HepG2 (cell line): ENCODE results near the gene ETV5. TPM values are rescaled to one million over a fixed set of nuclear protein-coding genes. Genes with fewer than 3 reads are reported as not detected.

ENCODE experiments used
- ATAC-seq: fragments of 200-7000 bp; cut with Tn5 transposase; 3 replicates; pipeline ENCODE4 v1.9.1; 2020; ENCODE audit warnings: mild to moderate bottlenecking, moderate library complexity
- BruUV-seq: library from RNA; stranded (reverse); fragments of 400-500 nt; replicated peaks from 2 replicates; lab custom pipeline; 2021; lab: Mats Ljungman, UMichigan
- CTCF ChIA-PET: fragments of 300-600 bp; formaldehyde crosslinking; extraction: SDS; loops from one replicate; lab custom pipeline; 2021; ENCODE audit warnings: low total read pairs, inconsistent platforms, low intra/inter-chr PET ratio; lab: Yijun Ruan, JAX
- POLR2A ChIA-PET: fragments of 350-600 bp; sonication (Branson Sonifier 250); formaldehyde crosslinking; loops from one replicate; lab custom pipeline; 2020; ENCODE audit warnings: antibody characterized with exemption, inconsistent platforms; lab: Yijun Ruan, JAX
- DNase-seq: peaks from one replicate; pipeline ENCODE4 v3.0.0-alpha.2; 2015; ENCODE audit warnings: low spot score
- FAIRE-seq: peaks from 3 replicates; lab custom pipeline; 2011; peaks lifted over from hg19 to GRCh38; lab: Jason Lieb, UNC
- H2AFZ ChIP-seq: one replicate; pipeline ENCODE4 v1.6.1; 2011; ENCODE audit warnings: low read length, inconsistent platforms
- H3K27ac ChIP-seq: fragments of 300-600 bp; 3 replicates; pipeline ENCODE4 v1.8.0; 2011; ENCODE audit warnings: mixed run types, mild to moderate bottlenecking, mixed read lengths, low read length, inconsistent platforms; ENCODE audit not compliant: insufficient read depth; ENCODE audit errors: extremely low read length
- H3K27me3 ChIP-seq, 2 experiments: fragments of 200-600 bp in 1 of 2; 2 replicates in 1 of 2; 3 replicates in 1 of 2; pipeline versions ENCODE4 v1.6.0 to v1.8.0; 2011; ENCODE audit warnings: low read length in 2 of 2, mild to moderate bottlenecking in 2 of 2, moderate library complexity in 2 of 2, inconsistent platforms in 1 of 2; ENCODE audit not compliant: insufficient read depth in 2 of 2, control insufficient read depth in 1 of 2
- H3K36me3 ChIP-seq, 2 experiments: fragments of 200-600 bp in 1 of 2; replicated peaks in 1 of 2; 2 replicates in 1 of 2; 3 replicates in 1 of 2; pipeline versions ENCODE4 v1.5.1 to v1.8.0; 2011; ENCODE audit warnings: low read length in 2 of 2, inconsistent platforms in 1 of 2; ENCODE audit not compliant: insufficient read depth in 2 of 2, control insufficient read depth in 1 of 2
- H3K4me1 ChIP-seq: 2 replicates; pipeline ENCODE4 v1.5.1; 2012; ENCODE audit warnings: low read length, inconsistent platforms; ENCODE audit not compliant: insufficient read depth
- H3K4me2 ChIP-seq: 2 replicates; pipeline ENCODE4 v1.6.0; 2011; ENCODE audit warnings: low read depth, low read length, inconsistent platforms
- H3K4me3 ChIP-seq, 3 experiments: fragments of 200-600 bp in 1 of 3; sonication (generic), shearing (Covaris generic) in 1 of 3; replicated peaks in 1 of 3; 2 replicates each; pipeline ENCODE4 v1.5.1; 2011 to 2016; ENCODE audit warnings: low read length in 3 of 3, inconsistent platforms in 2 of 3, low read depth in 2 of 3, mild to moderate bottlenecking in 2 of 3, control low read depth in 1 of 3, mixed read lengths in 1 of 3; ENCODE audit not compliant: insufficient read depth in 1 of 3
- H3K79me2 ChIP-seq: one replicate; pipeline ENCODE4 v1.6.1; 2011; ENCODE audit warnings: low read length, inconsistent platforms; ENCODE audit not compliant: insufficient read depth
- H3K9ac ChIP-seq: 2 replicates; pipeline ENCODE4 v1.6.0; 2011; ENCODE audit warnings: mild to moderate bottlenecking, low read depth, low read length, inconsistent platforms; ENCODE audit not compliant: insufficient read depth
- H3K9me3 ChIP-seq: 2 replicates; pipeline ENCODE4 v1.5.1; 2012; ENCODE audit warnings: mild to moderate bottlenecking, low read length
- H4K20me1 ChIP-seq: 2 replicates; pipeline ENCODE4 v1.6.0; 2011; ENCODE audit warnings: inconsistent platforms, mild to moderate bottlenecking, low read length, moderate library complexity; ENCODE audit not compliant: insufficient read depth
- EP300 ChIP-seq, 3 experiments: sonication (generic) in 1 of 3; formaldehyde crosslinking in 1 of 3; IDR thresholded peaks; 2 replicates each; pipeline versions ENCODE4 v1.5.1 to v1.6.1; 2011 to 2020; ENCODE audit warnings: low read depth in 2 of 3, low read length in 2 of 3, borderline replicate concordance in 1 of 3, improper control_type of control experiment in 1 of 3, mild to moderate bottlenecking in 1 of 3, missing genetic modification reagents in 1 of 3, moderate library complexity in 1 of 3
- ETV5 ChIP-seq: IDR thresholded peaks from 2 replicates; pipeline ENCODE4 v1.6.1; 2018; ENCODE audit warnings: missing biosample characterization, missing genetic modification reagents, inconsistent platforms, borderline replicate concordance
- GATAD2A ChIP-seq: IDR thresholded peaks from 2 replicates; pipeline ENCODE4 v1.6.1; 2016
- HHEX ChIP-seq: IDR thresholded peaks from 2 replicates; pipeline ENCODE4 v1.6.1; 2016; ENCODE audit warnings: control low read depth
- HNF4A ChIP-seq: sonication (generic); formaldehyde crosslinking; IDR thresholded peaks from 2 replicates; pipeline ENCODE4 v1.4.0; 2020; ENCODE audit warnings: missing genetic modification reagents
- JUND ChIP-seq: sonication (generic); formaldehyde crosslinking; IDR thresholded peaks from 2 replicates; pipeline ENCODE4 v1.8.0; 2022; ENCODE audit warnings: mild to moderate bottlenecking, missing genetic modification reagents
- PATZ1 ChIP-seq: sonication (generic); formaldehyde crosslinking; IDR thresholded peaks from 2 replicates; pipeline ENCODE4 v1.4.0; 2020; ENCODE audit warnings: missing genetic modification reagents
- RARA ChIP-seq: IDR thresholded peaks from 2 replicates; pipeline ENCODE4 v1.6.1; 2016; ENCODE audit warnings: missing genetic modification reagents, missing compliant biosample characterization
- RXRA ChIP-seq: sonication (generic); formaldehyde crosslinking; IDR thresholded peaks from 2 replicates; pipeline ENCODE4 v1.5.1; 2020; ENCODE audit warnings: missing genetic modification reagents
- SOX6 ChIP-seq, 2 experiments: fragments of 450-650 bp in 1 of 2; sonication (generic) in 1 of 2; formaldehyde crosslinking in 1 of 2; IDR thresholded peaks; 2 replicates each; pipeline versions ENCODE4 v1.4.0 to v1.6.1; 2017 to 2020; ENCODE audit warnings: antibody characterized with exemption in 1 of 2, mild to moderate bottlenecking in 1 of 2, missing genetic modification reagents in 1 of 2
- TCF7 ChIP-seq: sonication (generic); IDR thresholded peaks from 2 replicates; pipeline ENCODE4 v1.6.1; 2016; ENCODE audit warnings: antibody characterized with exemption, low read depth
- TSC22D2 ChIP-seq: sonication (generic); formaldehyde crosslinking; IDR thresholded peaks from 2 replicates; pipeline ENCODE4 v1.5.1; 2020; ENCODE audit warnings: missing genetic modification reagents, mild to moderate bottlenecking, borderline replicate concordance
- ZKSCAN1 ChIP-seq: fragments of 150-350 bp; IDR thresholded peaks from 2 replicates; pipeline ENCODE4 v1.6.1; 2014; ENCODE audit warnings: low read length
- ZNF639 ChIP-seq: conservative IDR thresholded peaks from 2 replicates; pipeline ENCODE4 v1.6.1; 2018; ENCODE audit warnings: missing genetic modification reagents
- WGBS: methylation state at CpG from one replicate; pipeline ENCODE4 v1.1.6; 2017; ENCODE audit warnings: low lambda C conversion rate; 5-methylcytosine and 5-hydroxymethylcytosine counted together
- in situ Hi-C: cut with HindIII; loops from 2 replicates; pipeline ENCODE4 v1.10.0; 2017; ENCODE audit warnings: low pct_unique_long_range_greater_than_20kb; ENCODE audit not compliant: extremely low pct_ligation_motif_present
- intact Hi-C: fragments of 100-400 bp; cut with micrococcal nuclease; formaldehyde crosslinking; loops from one replicate; pipeline ENCODE4 v1.10.0; 2022; ENCODE audit not compliant: unreplicated experiment
- polyA plus RNA-seq, 8 experiments: library from polyadenylated mRNA; depleted of rRNA in 3 of 8; stranded (reverse) in 7 of 8; unstranded in 1 of 8; fragments of >200 nt; fragmentation: Illumina TruSeq in 4 of 8; extraction: Trizol in 4 of 8; gene quantifications; 2 replicates each; pipeline versions ENCODE4 v1.2.1 to v1.2.3, GENCODE V29; 2011 to 2016; ENCODE audit warnings: low read depth in 4 of 8, missing spikeins in 1 of 8, mixed read lengths in 1 of 8; ENCODE audit not compliant: insufficient read depth in 1 of 8
- total RNA-seq, 5 experiments: library from RNA; depleted of rRNA; stranded (reverse); fragments of >200 nt; fragmentation: Illumina TruSeq; extraction: Trizol; gene quantifications; 2 replicates each; pipeline ENCODE4 v1.2.3, GENCODE V29; 2016; ENCODE audit warnings: low read depth in 1 of 5
- TF ChIP-seq, protein P1 (sequence below): IDR thresholded peaks from 2 replicates; pipeline ENCODE4 v1.4.0; 2020; ENCODE audit warnings: mild to moderate bottlenecking, missing genetic modification reagents
- TF ChIP-seq, protein P2 (sequence below): IDR thresholded peaks from 2 replicates; pipeline ENCODE4 v1.6.1; 2016; ENCODE audit warnings: mild to moderate bottlenecking

ETV5 gene
- total and polyA plus RNA-seq, 2 of the 13 experiments (the other 11 are each of a cell fraction or from before 2014, with no cell fraction given): 52.9 to 57.2 TPM

DNA sequence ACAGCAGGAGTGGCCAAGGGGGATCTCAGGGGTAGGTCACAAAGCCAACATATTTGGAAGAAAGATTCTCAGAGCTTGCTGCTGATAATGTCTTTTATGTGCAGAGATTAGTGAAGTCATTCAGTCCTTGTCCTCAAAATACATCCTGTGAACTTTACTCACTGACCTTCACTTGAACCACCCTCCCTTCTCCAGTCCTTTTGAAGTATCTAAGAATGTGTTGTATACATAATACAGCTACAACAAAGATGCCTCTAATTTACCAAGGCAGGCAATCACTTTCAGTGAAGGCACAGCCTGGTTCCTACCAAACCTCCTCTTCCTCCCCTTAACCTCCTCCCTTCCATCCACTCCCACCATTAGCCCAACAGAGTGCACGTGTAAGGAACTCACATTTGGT is 38.3 kb downstream of the ETV5 start:
- in situ Hi-C loops: no loop called here
- Histone ChIP-seq H3K9ac (no peak overlapping the region), H3K4me3 (no peak overlapping the region), H3K27ac (peak overlapping the region; percentile 53), H3K9me3 (no peaks in the 10 kb centered on the region), H3K4me1 (peaks cover 27% of the 10 kb centered on the region), H4K20me1 (no peaks in the 10 kb centered on the region), H3K27me3 (no peaks in the 10 kb centered on the region), H3K79me2 (no peaks in the 10 kb centered on the region), H2AFZ (no peak overlapping the region), H3K4me2 (no peak overlapping the region), H3K36me3 (peaks cover 7 to 60% of the 10 kb centered on the region in 2 experiments)
- ATAC-seq (peak; percentile 72), DNase-seq (peak; percentile 74), FAIRE-seq (no peak)
- POLR2A ChIA-PET: interaction anchor here (1.0 to 1.6 kb wide), 3 partner anchors 26 to 39 kb away, joined by 3 to 8 read pairs (median 4); no protein-coding TSS in a partner anchor
- CTCF ChIA-PET: no interaction called here
- 46% methylated on average over 1 of the region's 1 CpG for WGBS
- BruUV-seq: no TSS peak
- intact Hi-C loops: loop anchor here (5.0 kb wide), 1 partner anchor 172 kb away; no protein-coding TSS in a partner anchor
- TF ChIP-seq ZKSCAN1 (no peak), TCF7 (peak; percentile 67), EP300 (IDR thresholded peaks at IDR 0.05; ENCODE audit: low read depth in 2 of 2, low read length in 2 of 2) (peak in 1 of 2 experiments; percentile 57; a peak in 2 of 4 replicates), EP300 (CRISPR knock-in tag; IDR thresholded peaks at IDR 0.05; ENCODE audit: borderline replicate concordance) (peak; percentile 58; the same call in 1 of the 2 replicates), GATAD2A (CRISPR knock-in tag) (peak; percentile 44; the same call in 1 of the 2 replicates), TSC22D2 (no peak), ETV5 (CRISPR knock-in tag) (peak; percentile 32; the same call in 1 of the 2 replicates), RARA (peak; percentile 99), HNF4A (peak; percentile 59), ZNF639 (CRISPR knock-in tag) (no peak), JUND (CRISPR knock-in tag) (no peak), RXRA (CRISPR knock-in tag) (peak; percentile 77; the same call in 1 of the 2 replicates), PATZ1 (CRISPR knock-in tag) (0 out of 2 replicates have a peak, but pooled peaks have one; percentile 13), HHEX (CRISPR knock-in tag) (no peak), SOX6 (IDR thresholded peaks at IDR 0.05) (no peak), SOX6 (CRISPR knock-in tag; IDR thresholded peaks at IDR 0.05) (peak; percentile 24; the same call in 1 of the 2 replicates)
- TF ChIP-seq, protein P1, sequence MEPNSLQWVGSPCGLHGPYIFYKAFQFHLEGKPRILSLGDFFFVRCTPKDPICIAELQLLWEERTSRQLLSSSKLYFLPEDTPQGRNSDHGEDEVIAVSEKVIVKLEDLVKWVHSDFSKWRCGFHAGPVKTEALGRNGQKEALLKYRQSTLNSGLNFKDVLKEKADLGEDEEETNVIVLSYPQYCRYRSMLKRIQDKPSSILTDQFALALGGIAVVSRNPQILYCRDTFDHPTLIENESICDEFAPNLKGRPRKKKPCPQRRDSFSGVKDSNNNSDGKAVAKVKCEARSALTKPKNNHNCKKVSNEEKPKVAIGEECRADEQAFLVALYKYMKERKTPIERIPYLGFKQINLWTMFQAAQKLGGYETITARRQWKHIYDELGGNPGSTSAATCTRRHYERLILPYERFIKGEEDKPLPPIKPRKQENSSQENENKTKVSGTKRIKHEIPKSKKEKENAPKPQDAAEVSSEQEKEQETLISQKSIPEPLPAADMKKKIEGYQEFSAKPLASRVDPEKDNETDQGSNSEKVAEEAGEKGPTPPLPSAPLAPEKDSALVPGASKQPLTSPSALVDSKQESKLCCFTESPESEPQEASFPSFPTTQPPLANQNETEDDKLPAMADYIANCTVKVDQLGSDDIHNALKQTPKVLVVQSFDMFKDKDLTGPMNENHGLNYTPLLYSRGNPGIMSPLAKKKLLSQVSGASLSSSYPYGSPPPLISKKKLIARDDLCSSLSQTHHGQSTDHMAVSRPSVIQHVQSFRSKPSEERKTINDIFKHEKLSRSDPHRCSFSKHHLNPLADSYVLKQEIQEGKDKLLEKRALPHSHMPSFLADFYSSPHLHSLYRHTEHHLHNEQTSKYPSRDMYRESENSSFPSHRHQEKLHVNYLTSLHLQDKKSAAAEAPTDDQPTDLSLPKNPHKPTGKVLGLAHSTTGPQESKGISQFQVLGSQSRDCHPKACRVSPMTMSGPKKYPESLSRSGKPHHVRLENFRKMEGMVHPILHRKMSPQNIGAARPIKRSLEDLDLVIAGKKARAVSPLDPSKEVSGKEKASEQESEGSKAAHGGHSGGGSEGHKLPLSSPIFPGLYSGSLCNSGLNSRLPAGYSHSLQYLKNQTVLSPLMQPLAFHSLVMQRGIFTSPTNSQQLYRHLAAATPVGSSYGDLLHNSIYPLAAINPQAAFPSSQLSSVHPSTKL (CRISPR knock-in tag): peak; percentile 51
- TF ChIP-seq, protein P2, sequence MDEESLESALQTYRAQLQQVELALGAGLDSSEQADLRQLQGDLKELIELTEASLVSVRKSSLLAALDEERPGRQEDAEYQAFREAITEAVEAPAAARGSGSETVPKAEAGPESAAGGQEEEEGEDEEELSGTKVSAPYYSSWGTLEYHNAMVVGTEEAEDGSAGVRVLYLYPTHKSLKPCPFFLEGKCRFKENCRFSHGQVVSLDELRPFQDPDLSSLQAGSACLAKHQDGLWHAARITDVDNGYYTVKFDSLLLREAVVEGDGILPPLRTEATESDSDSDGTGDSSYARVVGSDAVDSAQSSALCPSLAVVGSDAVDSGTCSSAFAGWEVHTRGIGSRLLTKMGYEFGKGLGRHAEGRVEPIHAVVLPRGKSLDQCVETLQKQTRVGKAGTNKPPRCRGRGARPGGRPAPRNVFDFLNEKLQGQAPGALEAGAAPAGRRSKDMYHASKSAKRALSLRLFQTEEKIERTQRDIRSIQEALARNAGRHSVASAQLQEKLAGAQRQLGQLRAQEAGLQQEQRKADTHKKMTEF (CRISPR knock-in tag): peak; percentile 56
